GM12878 (cell line): ENCODE data around the gene P4HA1. TPM values are rescaled to one million over a fixed set of nuclear protein-coding genes. Genes with fewer than 3 reads are reported as not detected.

ENCODE experiments used
- HDAC6 ChIP-seq: fragments of 200-600 bp; sonication (generic); IDR thresholded peaks from one replicate; pipeline ENCODE4 v1.8.0; 2017; ENCODE audit warnings: antibody characterized with exemption; ENCODE audit not compliant: unreplicated experiment
- SPI1 ChIP-seq: IDR thresholded peaks from 2 replicates; pipeline ENCODE4 v1.6.1; 2011; ENCODE audit warnings: low read depth, mild to moderate bottlenecking, low read length, moderate library complexity, borderline replicate concordance; ENCODE audit not compliant: insufficient read depth
- SREBF1 ChIP-seq: IDR thresholded peaks from 2 replicates; pipeline ENCODE4 v1.6.1; 2012; ENCODE audit warnings: mild to moderate bottlenecking, low read length
- TAF1 ChIP-seq: IDR thresholded peaks from 2 replicates; pipeline ENCODE4 v1.6.1; 2011; ENCODE audit warnings: mild to moderate bottlenecking, low read depth, low read length, borderline replicate concordance
- ZNF217 ChIP-seq: fragments of 450-650 bp; IDR thresholded peaks from 2 replicates; pipeline ENCODE4 v1.6.1; 2017; ENCODE audit warnings: antibody characterized with exemption, mild to moderate bottlenecking
- polyA plus RNA-seq, 11 experiments: library from polyadenylated mRNA; depleted of rRNA in 4 of 11; unstranded in 6 of 11; stranded (reverse) in 5 of 11; fragments of >200 nt; fragmentation: Nextera tagmentation in 4 of 11; fragmentation: Illumina TruSeq in 1 of 11; extraction: Ambion mirVana in 4 of 11; extraction: Trizol in 1 of 11; gene quantifications; 1 replicate in 1 of 11; 2 replicates in 10 of 11; pipeline versions ENCODE4 v1.2.1 to v1.2.3, GENCODE V29; 2011 to 2016; ENCODE audit warnings: inconsistent platforms in 2 of 11, missing spikeins in 2 of 11, low read depth in 1 of 11
- total RNA-seq, 4 experiments: library from RNA; depleted of rRNA in 3 of 4; stranded (reverse); fragments of >200 nt in 3 of 4; fragmentation: Illumina TruSeq in 1 of 4; extraction: Trizol in 1 of 4; gene quantifications; 2 replicates each; pipeline versions ENCODE4 v1.2.1 to v1.2.3, GENCODE V29; 2013 to 2021
- TF ChIP-seq, protein P1 (sequence below): fragments of 450-650 bp; formaldehyde crosslinking; IDR thresholded peaks from 2 replicates; pipeline ENCODE4 v1.4.0; 2020; ENCODE audit warnings: mild to moderate bottlenecking, moderate library complexity
- TF ChIP-seq, protein P2 (sequence below): IDR thresholded peaks from 2 replicates; pipeline ENCODE4 v1.6.1; 2011; ENCODE audit warnings: low read depth, low read length, improper control_type of control experiment, borderline replicate concordance
- TF ChIP-seq, protein P3 (sequence below): IDR thresholded peaks from 2 replicates; pipeline ENCODE4 v1.6.1; 2011; ENCODE audit warnings: mild to moderate bottlenecking, low read depth, low read length, moderate library complexity; ENCODE audit not compliant: insufficient replicate concordance
- TF ChIP-seq, protein P4 (sequence below): fragments of 450-650 bp; IDR thresholded peaks from 2 replicates; pipeline ENCODE4 v1.6.1; 2017; ENCODE audit warnings: low read depth, mild to moderate bottlenecking, moderate library complexity
- TF ChIP-seq, protein P5 (sequence below): IDR thresholded peaks from 2 replicates; pipeline ENCODE4 v1.6.1; 2011; ENCODE audit warnings: borderline replicate concordance, low read depth, mild to moderate bottlenecking, moderate library complexity, low read length; ENCODE audit not compliant: insufficient read depth, poor library complexity, severe bottlenecking
- TF ChIP-seq, protein P6 (sequence below): fragments of 450-650 bp; IDR thresholded peaks from 2 replicates; pipeline ENCODE4 v1.6.1; 2016; ENCODE audit warnings: mild to moderate bottlenecking

P4HA1 gene
- total and polyA plus RNA-seq, 10 of the 15 experiments (the other 5 are each of a cell fraction or from before 2014, with no cell fraction given): 15.0 to 160 (median 24.1) TPM

DNA sequence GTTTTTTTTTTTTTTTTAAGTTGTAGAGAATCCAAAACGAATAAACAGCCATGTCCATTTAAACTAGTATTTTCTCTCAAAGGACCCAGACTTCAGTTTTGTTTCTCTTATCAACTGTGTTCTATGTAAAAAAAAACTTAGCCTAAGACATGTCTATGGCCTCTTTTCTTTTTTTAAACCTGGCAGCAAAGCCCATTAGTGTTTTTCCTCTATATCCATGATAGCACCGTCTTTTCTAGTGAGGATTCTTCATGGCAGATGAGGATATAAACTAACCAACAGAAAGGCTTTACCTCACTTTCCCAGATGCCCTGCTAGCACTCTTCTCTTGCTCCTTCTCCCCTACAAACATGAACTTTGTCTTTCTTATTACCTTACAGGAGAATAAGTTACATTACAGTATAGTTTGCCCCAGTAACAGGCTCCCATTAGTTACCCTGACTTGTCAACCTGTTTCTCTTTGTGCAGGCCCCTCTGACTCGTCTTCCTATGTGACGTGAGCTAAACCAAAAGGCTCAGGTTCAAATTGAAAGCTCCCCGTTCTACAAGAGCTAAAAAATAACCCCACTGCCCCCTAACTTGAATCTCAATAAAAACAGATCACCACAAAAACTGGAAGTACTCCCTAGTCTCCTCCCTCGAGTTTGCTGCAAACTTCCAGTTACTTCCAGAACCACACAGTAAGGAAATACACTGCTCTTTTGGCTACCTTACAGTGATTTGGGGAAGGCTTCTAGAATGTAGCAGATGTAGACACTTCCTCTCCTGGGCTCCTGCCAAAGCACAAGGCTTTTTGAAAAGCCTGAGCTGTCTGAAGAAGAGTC, 20.1 kb downstream of the P4HA1 start (continued):
- TF ChIP-seq, protein P1, sequence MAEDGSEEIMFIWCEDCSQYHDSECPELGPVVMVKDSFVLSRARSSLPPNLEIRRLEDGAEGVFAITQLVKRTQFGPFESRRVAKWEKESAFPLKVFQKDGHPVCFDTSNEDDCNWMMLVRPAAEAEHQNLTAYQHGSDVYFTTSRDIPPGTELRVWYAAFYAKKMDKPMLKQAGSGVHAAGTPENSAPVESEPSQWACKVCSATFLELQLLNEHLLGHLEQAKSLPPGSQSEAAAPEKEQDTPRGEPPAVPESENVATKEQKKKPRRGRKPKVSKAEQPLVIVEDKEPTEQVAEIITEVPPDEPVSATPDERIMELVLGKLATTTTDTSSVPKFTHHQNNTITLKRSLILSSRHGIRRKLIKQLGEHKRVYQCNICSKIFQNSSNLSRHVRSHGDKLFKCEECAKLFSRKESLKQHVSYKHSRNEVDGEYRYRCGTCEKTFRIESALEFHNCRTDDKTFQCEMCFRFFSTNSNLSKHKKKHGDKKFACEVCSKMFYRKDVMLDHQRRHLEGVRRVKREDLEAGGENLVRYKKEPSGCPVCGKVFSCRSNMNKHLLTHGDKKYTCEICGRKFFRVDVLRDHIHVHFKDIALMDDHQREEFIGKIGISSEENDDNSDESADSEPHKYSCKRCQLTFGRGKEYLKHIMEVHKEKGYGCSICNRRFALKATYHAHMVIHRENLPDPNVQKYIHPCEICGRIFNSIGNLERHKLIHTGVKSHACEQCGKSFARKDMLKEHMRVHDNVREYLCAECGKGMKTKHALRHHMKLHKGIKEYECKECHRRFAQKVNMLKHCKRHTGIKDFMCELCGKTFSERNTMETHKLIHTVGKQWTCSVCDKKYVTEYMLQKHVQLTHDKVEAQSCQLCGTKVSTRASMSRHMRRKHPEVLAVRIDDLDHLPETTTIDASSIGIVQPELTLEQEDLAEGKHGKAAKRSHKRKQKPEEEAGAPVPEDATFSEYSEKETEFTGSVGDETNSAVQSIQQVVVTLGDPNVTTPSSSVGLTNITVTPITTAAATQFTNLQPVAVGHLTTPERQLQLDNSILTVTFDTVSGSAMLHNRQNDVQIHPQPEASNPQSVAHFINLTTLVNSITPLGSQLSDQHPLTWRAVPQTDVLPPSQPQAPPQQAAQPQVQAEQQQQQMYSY (CRISPR knock-in tag): no peak
- TF ChIP-seq, protein P2, sequence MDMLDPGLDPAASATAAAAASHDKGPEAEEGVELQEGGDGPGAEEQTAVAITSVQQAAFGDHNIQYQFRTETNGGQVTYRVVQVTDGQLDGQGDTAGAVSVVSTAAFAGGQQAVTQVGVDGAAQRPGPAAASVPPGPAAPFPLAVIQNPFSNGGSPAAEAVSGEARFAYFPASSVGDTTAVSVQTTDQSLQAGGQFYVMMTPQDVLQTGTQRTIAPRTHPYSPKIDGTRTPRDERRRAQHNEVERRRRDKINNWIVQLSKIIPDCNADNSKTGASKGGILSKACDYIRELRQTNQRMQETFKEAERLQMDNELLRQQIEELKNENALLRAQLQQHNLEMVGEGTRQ: no peak
- TF ChIP-seq, protein P3, sequence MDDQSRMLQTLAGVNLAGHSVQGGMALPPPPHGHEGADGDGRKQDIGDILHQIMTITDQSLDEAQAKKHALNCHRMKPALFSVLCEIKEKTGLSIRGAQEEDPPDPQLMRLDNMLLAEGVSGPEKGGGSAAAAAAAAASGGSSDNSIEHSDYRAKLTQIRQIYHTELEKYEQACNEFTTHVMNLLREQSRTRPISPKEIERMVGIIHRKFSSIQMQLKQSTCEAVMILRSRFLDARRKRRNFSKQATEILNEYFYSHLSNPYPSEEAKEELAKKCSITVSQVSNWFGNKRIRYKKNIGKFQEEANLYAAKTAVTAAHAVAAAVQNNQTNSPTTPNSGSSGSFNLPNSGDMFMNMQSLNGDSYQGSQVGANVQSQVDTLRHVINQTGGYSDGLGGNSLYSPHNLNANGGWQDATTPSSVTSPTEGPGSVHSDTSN: no peak
- TF ChIP-seq, protein P4, sequence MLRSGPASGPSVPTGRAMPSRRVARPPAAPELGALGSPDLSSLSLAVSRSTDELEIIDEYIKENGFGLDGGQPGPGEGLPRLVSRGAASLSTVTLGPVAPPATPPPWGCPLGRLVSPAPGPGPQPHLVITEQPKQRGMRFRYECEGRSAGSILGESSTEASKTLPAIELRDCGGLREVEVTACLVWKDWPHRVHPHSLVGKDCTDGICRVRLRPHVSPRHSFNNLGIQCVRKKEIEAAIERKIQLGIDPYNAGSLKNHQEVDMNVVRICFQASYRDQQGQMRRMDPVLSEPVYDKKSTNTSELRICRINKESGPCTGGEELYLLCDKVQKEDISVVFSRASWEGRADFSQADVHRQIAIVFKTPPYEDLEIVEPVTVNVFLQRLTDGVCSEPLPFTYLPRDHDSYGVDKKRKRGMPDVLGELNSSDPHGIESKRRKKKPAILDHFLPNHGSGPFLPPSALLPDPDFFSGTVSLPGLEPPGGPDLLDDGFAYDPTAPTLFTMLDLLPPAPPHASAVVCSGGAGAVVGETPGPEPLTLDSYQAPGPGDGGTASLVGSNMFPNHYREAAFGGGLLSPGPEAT: no peak
- TF ChIP-seq SPI1: peak; percentile 61; the same call in 1 of the 2 replicates
- TF ChIP-seq, protein P5, sequence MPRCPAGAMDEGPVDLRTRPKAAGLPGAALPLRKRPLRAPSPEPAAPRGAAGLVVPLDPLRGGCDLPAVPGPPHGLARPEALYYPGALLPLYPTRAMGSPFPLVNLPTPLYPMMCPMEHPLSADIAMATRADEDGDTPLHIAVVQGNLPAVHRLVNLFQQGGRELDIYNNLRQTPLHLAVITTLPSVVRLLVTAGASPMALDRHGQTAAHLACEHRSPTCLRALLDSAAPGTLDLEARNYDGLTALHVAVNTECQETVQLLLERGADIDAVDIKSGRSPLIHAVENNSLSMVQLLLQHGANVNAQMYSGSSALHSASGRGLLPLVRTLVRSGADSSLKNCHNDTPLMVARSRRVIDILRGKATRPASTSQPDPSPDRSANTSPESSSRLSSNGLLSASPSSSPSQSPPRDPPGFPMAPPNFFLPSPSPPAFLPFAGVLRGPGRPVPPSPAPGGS: no peak
- no peak for TF ChIP-seq SREBF1
- no peak for TF ChIP-seq HDAC6
- TF ChIP-seq TAF1: no peak
- TF ChIP-seq, protein P6, sequence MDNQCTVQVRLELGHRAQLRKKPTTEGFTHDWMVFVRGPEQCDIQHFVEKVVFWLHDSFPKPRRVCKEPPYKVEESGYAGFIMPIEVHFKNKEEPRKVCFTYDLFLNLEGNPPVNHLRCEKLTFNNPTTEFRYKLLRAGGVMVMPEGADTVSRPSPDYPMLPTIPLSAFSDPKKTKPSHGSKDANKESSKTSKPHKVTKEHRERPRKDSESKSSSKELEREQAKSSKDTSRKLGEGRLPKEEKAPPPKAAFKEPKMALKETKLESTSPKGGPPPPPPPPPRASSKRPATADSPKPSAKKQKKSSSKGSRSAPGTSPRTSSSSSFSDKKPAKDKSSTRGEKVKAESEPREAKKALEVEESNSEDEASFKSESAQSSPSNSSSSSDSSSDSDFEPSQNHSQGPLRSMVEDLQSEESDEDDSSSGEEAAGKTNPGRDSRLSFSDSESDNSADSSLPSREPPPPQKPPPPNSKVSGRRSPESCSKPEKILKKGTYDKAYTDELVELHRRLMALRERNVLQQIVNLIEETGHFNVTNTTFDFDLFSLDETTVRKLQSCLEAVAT: no peak
- no peak for TF ChIP-seq ZNF217
